Neutrophil (primary cell): Measurements from ENCODE around the gene PRPF19.

Experiments
- H3K27ac ChIP-seq: fragments of 200-600 bp; sonication (generic); 2 replicates; pipeline ENCODE4 v1.5.1; 2016; ENCODE audit warnings: mild to moderate bottlenecking, moderate library complexity
- H3K27me3 ChIP-seq: fragments of 200-600 bp; sonication (generic); 2 replicates; pipeline ENCODE4 v1.6.0; 2016; ENCODE audit warnings: mild to moderate bottlenecking
- H3K36me3 ChIP-seq: fragments of 200-600 bp; sonication (generic); 2 replicates; pipeline ENCODE4 v1.5.1; 2017
- H3K4me1 ChIP-seq, 2 experiments: fragments of 200-600 bp in 1 of 2; sonication (generic) in 1 of 2; 1 replicate in 1 of 2; 2 replicates in 1 of 2; pipeline versions ENCODE4 v1.5.1 to v1.6.1; 2013 to 2016; ENCODE audit warnings: low read depth in 1 of 2, low read length in 1 of 2, mild to moderate bottlenecking in 1 of 2, moderate library complexity in 1 of 2; ENCODE audit not compliant: control insufficient read depth in 1 of 2, insufficient read depth in 1 of 2
- H3K4me3 ChIP-seq, 2 experiments: fragments of 200-600 bp in 1 of 2; sonication (generic) in 1 of 2; 1 replicate in 1 of 2; 2 replicates in 1 of 2; pipeline ENCODE4 v1.5.1; 2013 to 2016; ENCODE audit warnings: low read depth in 1 of 2, low read length in 1 of 2, mild to moderate bottlenecking in 1 of 2, moderate library complexity in 1 of 2
- H3K9me3 ChIP-seq: fragments of 200-600 bp; sonication (generic); 2 replicates; pipeline ENCODE4 v1.5.1; 2016
- TF ChIP-seq, protein P1 (sequence below): fragments of 200-600 bp; sonication (generic); IDR thresholded peaks from 2 replicates; pipeline ENCODE4 v1.5.1; 2016; ENCODE audit warnings: antibody characterized with exemption

Gene PRPF19

DNA sequence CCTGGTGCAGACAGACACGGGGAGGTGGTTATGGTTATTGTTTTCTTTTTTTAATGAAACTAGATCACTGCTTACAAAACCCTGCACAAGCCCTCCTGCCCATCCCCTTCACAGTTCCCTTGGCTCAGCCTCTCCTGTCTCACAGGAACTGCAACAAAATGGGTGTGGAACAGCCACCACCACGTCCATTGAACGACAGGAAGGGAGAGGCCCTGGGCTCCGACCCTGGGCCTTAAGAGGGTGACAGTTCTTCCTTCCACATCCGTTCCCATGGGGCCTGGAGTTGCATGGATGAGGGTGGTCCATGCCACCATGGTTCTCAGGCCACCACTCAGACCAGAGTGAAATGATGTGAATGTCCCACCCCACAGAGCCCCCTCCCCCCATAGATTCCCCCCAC, 15.7 kb downstream of the PRPF19 start:
- Histone ChIP-seq H3K27me3 (no peaks in the 10 kb centered on the region), H3K4me3 (no peak overlapping the region), H3K4me1 (no peaks in the 10 kb centered on the region), H3K27ac (no peak overlapping the region), H3K9me3 (no peaks in the 10 kb centered on the region), H3K36me3 (peaks cover 49% of the 10 kb centered on the region)
- TF ChIP-seq, protein P1, sequence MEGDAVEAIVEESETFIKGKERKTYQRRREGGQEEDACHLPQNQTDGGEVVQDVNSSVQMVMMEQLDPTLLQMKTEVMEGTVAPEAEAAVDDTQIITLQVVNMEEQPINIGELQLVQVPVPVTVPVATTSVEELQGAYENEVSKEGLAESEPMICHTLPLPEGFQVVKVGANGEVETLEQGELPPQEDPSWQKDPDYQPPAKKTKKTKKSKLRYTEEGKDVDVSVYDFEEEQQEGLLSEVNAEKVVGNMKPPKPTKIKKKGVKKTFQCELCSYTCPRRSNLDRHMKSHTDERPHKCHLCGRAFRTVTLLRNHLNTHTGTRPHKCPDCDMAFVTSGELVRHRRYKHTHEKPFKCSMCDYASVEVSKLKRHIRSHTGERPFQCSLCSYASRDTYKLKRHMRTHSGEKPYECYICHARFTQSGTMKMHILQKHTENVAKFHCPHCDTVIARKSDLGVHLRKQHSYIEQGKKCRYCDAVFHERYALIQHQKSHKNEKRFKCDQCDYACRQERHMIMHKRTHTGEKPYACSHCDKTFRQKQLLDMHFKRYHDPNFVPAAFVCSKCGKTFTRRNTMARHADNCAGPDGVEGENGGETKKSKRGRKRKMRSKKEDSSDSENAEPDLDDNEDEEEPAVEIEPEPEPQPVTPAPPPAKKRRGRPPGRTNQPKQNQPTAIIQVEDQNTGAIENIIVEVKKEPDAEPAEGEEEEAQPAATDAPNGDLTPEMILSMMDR, result no peak

GRCh38 chr11:60889869-60890311, 16.5 kb downstream of the PRPF19 start:
- Histone ChIP-seq H3K36me3 (peaks cover 41% of the 10 kb centered on the region), H3K4me3 (no peak overlapping the region), H3K27ac (no peak overlapping the region)

GRCh38 chr11:60887556-60887955, 18.8 kb downstream of the PRPF19 start:
- no peaks in the 10 kb centered on the region for H3K27me3 ChIP-seq
- H3K4me3 ChIP-seq, result no peak overlapping the region
- no peaks in the 10 kb centered on the region for H3K4me1 ChIP-seq
- TF ChIP-seq, protein P1, result no peak
- H3K27ac ChIP-seq, result no peak overlapping the region
- H3K9me3 ChIP-seq, result no peaks in the 10 kb centered on the region
- peaks cover 21% of the 10 kb centered on the region for H3K36me3 ChIP-seq

More at GRCh38 chr11:60889869-60890311, 16.5 kb downstream of the PRPF19 start:
- Histone ChIP-seq H3K27me3 (no peaks in the 10 kb centered on the region), H3K9me3 (no peaks in the 10 kb centered on the region), H3K4me1 (no peaks in the 10 kb centered on the region)
- TF ChIP-seq, protein P1, result no peak

DNA sequence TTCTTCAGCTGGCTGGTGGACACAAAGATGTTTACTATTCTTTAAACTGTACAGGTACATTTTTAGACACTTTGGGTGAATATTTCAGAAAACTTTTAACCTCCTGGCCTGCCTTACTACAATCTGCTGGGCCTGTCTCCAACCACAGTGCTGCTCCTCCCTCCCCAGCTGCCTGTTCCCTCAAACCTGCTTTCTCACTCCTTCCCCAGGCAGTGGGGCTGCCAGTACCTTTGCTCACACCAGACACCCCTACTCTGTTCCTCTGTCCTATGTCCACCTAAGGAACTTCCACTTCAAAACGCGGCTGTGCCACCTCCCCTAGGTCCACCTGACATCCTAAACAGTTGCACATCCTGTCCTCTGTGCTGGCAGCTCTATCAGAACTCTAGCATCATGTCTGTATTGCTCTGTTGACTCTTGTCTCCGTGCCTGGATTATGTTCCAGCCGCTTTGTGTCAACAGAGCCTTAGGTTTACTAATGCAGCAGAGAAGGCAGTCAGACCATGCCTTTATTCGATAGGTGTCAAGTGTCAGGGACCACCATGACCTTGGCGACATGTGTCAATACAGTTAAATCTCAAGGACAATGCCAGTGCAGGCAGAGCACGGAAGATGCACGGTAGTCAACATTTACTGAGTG, 25.6 kb downstream of the PRPF19 start:
- H3K27me3 ChIP-seq, result no peaks in the 10 kb centered on the region
- peaks cover 8% of the 10 kb centered on the region for H3K36me3 ChIP-seq
- H3K4me1 ChIP-seq, result no peaks in the 10 kb centered on the region
- no peak overlapping the region for H3K27ac ChIP-seq
- TF ChIP-seq, protein P1, result no peak
- H3K4me3 ChIP-seq, result no peak overlapping the region
- H3K9me3 ChIP-seq, result no peaks in the 10 kb centered on the region

- peaks cover 8% of the 10 kb centered on the region for H3K36me3 ChIP-seq
- no peak overlapping the region for H3K4me3 ChIP-seq
- no peaks in the 10 kb centered on the region for H3K4me1 ChIP-seq
- H3K9me3 ChIP-seq, result no peaks in the 10 kb centered on the region
- H3K27ac ChIP-seq, result no peak overlapping the region
- no peaks in the 10 kb centered on the region for H3K27me3 ChIP-seq
- TF ChIP-seq, protein P1, result no peak
These were observed 26.3 kb downstream of the PRPF19 start for GRCh38 chr11:60879971-60880588.
